H1 (cell line): ENCODE results near the gene PLCL1. TPM values are rescaled to one million over a fixed set of nuclear protein-coding genes. Genes with fewer than 3 reads are reported as not detected.

Experiments
- EZH2 ChIP-seq: fragments of 200-600 bp; sonication (generic); IDR thresholded peaks from 2 replicates; pipeline ENCODE4 v1.7.1; 2012; ENCODE audit warnings: low read depth, mild to moderate bottlenecking, moderate library complexity, low read length, inconsistent platforms; ENCODE audit not compliant: severe bottlenecking
- SRF ChIP-seq: IDR thresholded peaks from 2 replicates; pipeline ENCODE4 v1.6.1; 2011; ENCODE audit warnings: mild to moderate bottlenecking, low read depth, low read length, moderate library complexity
- TEAD4 ChIP-seq: IDR thresholded peaks from 2 replicates; pipeline ENCODE4 v1.6.1; 2012; ENCODE audit warnings: low read depth, low read length, inconsistent platforms, mixed read lengths
- polyA plus RNA-seq, 7 experiments: library from polyadenylated mRNA; depleted of rRNA in 3 of 7; stranded (reverse) in 5 of 7; unstranded in 2 of 7; fragments of >200 nt in 5 of 7; fragments of 200-250 nt in 2 of 7; gene quantifications; 1 replicate in 5 of 7; 2 replicates in 1 of 7; 4 replicates in 1 of 7; pipeline versions ENCODE4 v1.2.1 to v1.2.3, GENCODE V29; 2011 to 2013; ENCODE audit warnings: missing spikeins in 2 of 7, mixed read lengths in 2 of 7
- total RNA-seq: library from RNA; stranded (reverse); fragmentation: NEBNext Ultra II Directional; extraction: Animal tissue kit (Norgen Biotek cat#: 25700); gene quantifications from 2 replicates; pipeline ENCODE4 v1.2.1, GENCODE V29; 2021

The PLCL1 gene
- total and polyA plus RNA-seq, 2 of the 8 experiments (the other 6 are each of a cell fraction or from before 2014, with no cell fraction given) = not detected

DNA sequence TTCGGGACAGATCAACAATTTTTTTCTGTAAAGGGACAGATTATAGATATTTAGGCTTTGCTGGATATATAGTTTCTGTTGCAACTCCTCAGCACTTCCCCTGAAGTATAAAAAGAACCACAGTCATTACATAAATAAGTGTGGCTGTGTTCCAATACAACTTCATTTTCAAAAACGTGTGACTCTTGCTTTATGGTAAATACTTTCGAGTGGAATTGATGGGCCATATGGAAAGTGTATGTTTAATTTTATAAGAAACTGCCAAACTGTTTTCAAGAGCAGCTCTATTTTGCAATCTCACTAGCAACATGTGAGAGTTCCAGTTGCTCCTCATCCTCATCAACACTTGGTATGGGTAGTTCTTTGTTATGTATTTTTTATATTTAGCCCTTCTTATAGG lies 370.9 kb downstream of the PLCL1 start (continued):
- TF ChIP-seq TEAD4 (no peak), SRF (no peak), EZH2 (no peak)
